ENCODE measurements around the gene NOB1. TPM values are rescaled to one million over a fixed set of nuclear protein-coding genes. Genes with fewer than 3 reads are reported as not detected.

The NOB1 gene
- total and polyA plus RNA-seq, 2 donors (not counting 1 experiment from before 2014, with no cell fraction given) = 42.3 to 44.9 TPM

DNA sequence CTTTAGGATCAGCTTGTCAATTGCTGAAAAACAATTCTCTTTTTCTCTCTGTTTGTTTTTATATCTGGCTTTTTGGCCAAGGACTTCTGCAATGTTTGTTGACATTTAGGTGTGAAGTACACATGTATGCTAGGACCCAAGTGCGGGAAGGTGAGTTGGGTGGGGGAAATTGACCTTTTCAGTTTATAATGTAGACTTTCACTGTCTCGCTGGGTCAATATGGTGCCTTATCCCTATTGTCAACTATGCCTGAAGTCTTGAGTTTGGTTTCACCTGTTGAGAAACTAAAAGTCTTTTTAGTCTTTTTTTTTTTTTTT, 16.9 kb upstream of the NOB1 start:
- H3K4me3 Mint-ChIP-seq = no peak overlapping the region
- POLR2A ChIA-PET = interaction anchor here (1.6 kb wide), 1 partner anchor 17 kb away, joined by 3 read pairs; the partner anchor contains the start of gene NOB1
- ATAC-seq (ENCODE audit: low read depth) = no peak

GRCh38 chr16:69769404-69769803, 14.7 kb upstream of the NOB1 start:
- Histone ChIP-seq H3K27ac (ENCODE audit: low read length in 2 of 2) (no peak overlapping the region), H3K4me1 (ENCODE audit: control insufficient read depth in 2 of 2, insufficient read depth in 2 of 2, low read length in 2 of 2) (peaks cover 27 to 38% of the 10 kb centered on the region in 2 donors), H4K20me1 (ENCODE audit: control insufficient read depth, insufficient read depth, low read length, poor library complexity, severe bottlenecking) (peaks cover 32% of the 10 kb centered on the region), H3K9ac (ENCODE audit: low read length) (no peak overlapping the region), H3K36me3 (replicated peaks in 1 of 2; ENCODE audit: control extremely low read depth in 1 of 2, control insufficient read depth in 1 of 2, extremely low read depth in 1 of 2, insufficient read depth in 2 of 2, low read length in 1 of 2) (peaks cover 0 to 2% of the 10 kb centered on the region in 2 experiments), H3K27me3 (replicated peaks in 1 of 4; ENCODE audit: control extremely low read depth in 1 of 4, control insufficient read depth in 3 of 4, insufficient read depth in 4 of 4, low read length in 3 of 4) (no peaks in the 10 kb centered on the region), H3K4me3 (ENCODE audit: control extremely low read depth in 1 of 5, extremely low read depth in 1 of 5, insufficient read depth in 1 of 5, low read depth in 2 of 5, low read length in 4 of 5) (no peak overlapping the region), H3K79me2 (ENCODE audit: control insufficient read depth, insufficient read depth, low read length) (peaks cover 100% of the 10 kb centered on the region), H2AFZ (ENCODE audit: insufficient read depth, low read depth, low read length, poor library complexity, severe bottlenecking) (no peak overlapping the region), H3K4me2 (replicated peaks; ENCODE audit: low read depth, low read length, poor library complexity, severe bottlenecking) (no peak overlapping the region), H3K9me3 (ENCODE audit: control extremely low read depth in 1 of 3, control insufficient read depth in 2 of 3, insufficient read depth in 1 of 3, low read length in 2 of 3) (peaks cover 0 to 4% (median 0%) of the 10 kb centered on the region in 3 donors)
- H3K27ac Mint-ChIP-seq = no peak overlapping the region
- no peak overlapping the region for H3K4me3 Mint-ChIP-seq
- DNase-seq = no peak
- CTCF ChIA-PET = interaction anchor here (0.6 to 1.3 kb wide), 3 partner anchors 15 to 60 kb away, joined by 3 to 4 read pairs (median 3); partner anchors contain the start of gene NOB1
- no peaks in the 10 kb centered on the region for H3K9me3 Mint-ChIP-seq (ENCODE audit: insufficient read depth)
- TF ChIP-seq EZH2 (IDR thresholded peaks at IDR 0.05; ENCODE audit: borderline replicate concordance, insufficient read depth, low read depth, low read length, poor library complexity, severe bottlenecking) = no peak
- TF ChIP-seq, protein P1, sequence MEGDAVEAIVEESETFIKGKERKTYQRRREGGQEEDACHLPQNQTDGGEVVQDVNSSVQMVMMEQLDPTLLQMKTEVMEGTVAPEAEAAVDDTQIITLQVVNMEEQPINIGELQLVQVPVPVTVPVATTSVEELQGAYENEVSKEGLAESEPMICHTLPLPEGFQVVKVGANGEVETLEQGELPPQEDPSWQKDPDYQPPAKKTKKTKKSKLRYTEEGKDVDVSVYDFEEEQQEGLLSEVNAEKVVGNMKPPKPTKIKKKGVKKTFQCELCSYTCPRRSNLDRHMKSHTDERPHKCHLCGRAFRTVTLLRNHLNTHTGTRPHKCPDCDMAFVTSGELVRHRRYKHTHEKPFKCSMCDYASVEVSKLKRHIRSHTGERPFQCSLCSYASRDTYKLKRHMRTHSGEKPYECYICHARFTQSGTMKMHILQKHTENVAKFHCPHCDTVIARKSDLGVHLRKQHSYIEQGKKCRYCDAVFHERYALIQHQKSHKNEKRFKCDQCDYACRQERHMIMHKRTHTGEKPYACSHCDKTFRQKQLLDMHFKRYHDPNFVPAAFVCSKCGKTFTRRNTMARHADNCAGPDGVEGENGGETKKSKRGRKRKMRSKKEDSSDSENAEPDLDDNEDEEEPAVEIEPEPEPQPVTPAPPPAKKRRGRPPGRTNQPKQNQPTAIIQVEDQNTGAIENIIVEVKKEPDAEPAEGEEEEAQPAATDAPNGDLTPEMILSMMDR (IDR thresholded peaks at IDR 0.05) = no peak
- no peaks in the 10 kb centered on the region for H3K27me3 Mint-ChIP-seq
- WGBS (ENCODE audit: insufficient coverage) = no CpG with 5 or more reads among the region's 2 CpGs
- POLR2A ChIA-PET = interaction anchor here (0.8 kb wide), 1 partner anchor 385 kb away, joined by 6 read pairs; no protein-coding TSS in a partner anchor
- no peak for ATAC-seq (ENCODE audit: low read depth)
- intact Hi-C loops (cut with micrococcal nuclease) = no loop called here
- H3K4me1 Mint-ChIP-seq = peaks cover 62% of the 10 kb centered on the region

More for the DNA sequence above, 16.9 kb upstream of the NOB1 start:
- DNase-seq = no peak
- Histone ChIP-seq H3K79me2 (ENCODE audit: control insufficient read depth, insufficient read depth, low read length) (peaks cover 100% of the 10 kb centered on the region), H3K4me1 (ENCODE audit: control insufficient read depth in 2 of 2, insufficient read depth in 2 of 2, low read length in 2 of 2) (peaks cover 27 to 39% of the 10 kb centered on the region in 2 donors), H2AFZ (ENCODE audit: insufficient read depth, low read depth, low read length, poor library complexity, severe bottlenecking) (no peak overlapping the region), H3K9me3 (ENCODE audit: control extremely low read depth in 1 of 3, control insufficient read depth in 2 of 3, insufficient read depth in 1 of 3, low read length in 2 of 3) (peaks cover 3 to 17% (median 14%) of the 10 kb centered on the region in 3 donors), H3K36me3 (replicated peaks in 1 of 2; ENCODE audit: control extremely low read depth in 1 of 2, control insufficient read depth in 1 of 2, extremely low read depth in 1 of 2, insufficient read depth in 2 of 2, low read length in 1 of 2) (peaks cover 4 to 18% of the 10 kb centered on the region in 2 experiments), H4K20me1 (ENCODE audit: control insufficient read depth, insufficient read depth, low read length, poor library complexity, severe bottlenecking) (peaks cover 32% of the 10 kb centered on the region), H3K27me3 (replicated peaks in 1 of 4; ENCODE audit: control extremely low read depth in 1 of 4, control insufficient read depth in 3 of 4, insufficient read depth in 4 of 4, low read length in 3 of 4) (no peaks in the 10 kb centered on the region), H3K4me3 (ENCODE audit: control extremely low read depth in 1 of 5, extremely low read depth in 1 of 5, insufficient read depth in 1 of 5, low read depth in 2 of 5, low read length in 4 of 5) (no peak overlapping the region), H3K27ac (ENCODE audit: low read length in 2 of 2) (no peak overlapping the region), H3K9ac (ENCODE audit: low read length) (no peak overlapping the region), H3K4me2 (replicated peaks; ENCODE audit: low read depth, low read length, poor library complexity, severe bottlenecking) (no peak overlapping the region)
- Mint-ChIP-seq H3K27ac (no peak overlapping the region), H3K9me3 (ENCODE audit: insufficient read depth) (peaks cover 9% of the 10 kb centered on the region), H3K4me1 (peaks cover 61% of the 10 kb centered on the region), H3K27me3 (no peaks in the 10 kb centered on the region)
- 90% methylated on average over 2 of the region's 2 CpGs for WGBS (ENCODE audit: insufficient coverage)
- intact Hi-C loops (cut with micrococcal nuclease) = no loop called here
- CTCF ChIA-PET = no interaction called here
- no peak for TF ChIP-seq EZH2 (IDR thresholded peaks at IDR 0.05; ENCODE audit: borderline replicate concordance, insufficient read depth, low read depth, low read length, poor library complexity, severe bottlenecking)
- TF ChIP-seq, protein P1 (IDR thresholded peaks at IDR 0.05) = no peak

All from B cell (primary cell).